VCaP (cell line): Measurements from ENCODE around the gene NNAT.
A peak's percentile ranks its signal among the peaks of the same experiment; 100 is the strongest.
"Not testable (repeated sequence)": the region's sequence is repeated elsewhere in the genome, so short reads cannot be mapped to it uniquely, and the experiment has no call there.

Experiments
- H3K27ac ChIP-seq: fragments of 450-650 bp; 2 replicates; pipeline ENCODE4 v1.5.1; 2017
- CTCF ChIP-seq: fragments of 450-650 bp; conservative IDR thresholded peaks from 2 replicates; pipeline ENCODE4 v1.5.1; 2017; ENCODE audit warnings: mild to moderate bottlenecking, moderate library complexity

The NNAT gene

GRCh38 chr20:37547912-37548311 is 26.9 kb downstream of the NNAT start:
- H3K27ac ChIP-seq = no peak overlapping the region
- no peak for TF ChIP-seq CTCF

- H3K27ac ChIP-seq = not testable (repeated sequence)
Observed at GRCh38 chr20:37550101-37550920, 29.3 kb downstream of the NNAT start.

DNA sequence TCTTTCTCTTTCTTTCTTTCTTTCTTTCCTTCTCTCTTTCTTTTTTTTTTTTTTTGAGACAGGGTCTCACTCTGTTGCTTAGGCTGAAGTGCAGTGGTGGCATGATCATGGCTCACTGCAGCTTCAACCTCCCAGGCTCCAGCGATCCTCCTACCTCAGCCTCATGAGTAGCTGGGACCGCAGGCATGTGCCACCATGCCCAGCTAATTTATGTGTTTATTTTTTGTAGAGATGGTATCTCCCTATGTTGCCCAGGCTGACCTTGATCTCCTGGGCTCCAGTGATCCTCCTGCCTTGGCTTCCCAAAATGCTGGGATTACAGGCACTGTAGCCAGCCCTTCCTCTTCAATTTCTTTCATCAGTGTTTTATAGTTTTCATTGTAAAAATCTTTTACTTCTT is 30.6 kb downstream of the NNAT start:
- H3K27ac ChIP-seq = peak overlapping the region; percentile 7; the same call in 1 of the 2 replicates

DNA sequence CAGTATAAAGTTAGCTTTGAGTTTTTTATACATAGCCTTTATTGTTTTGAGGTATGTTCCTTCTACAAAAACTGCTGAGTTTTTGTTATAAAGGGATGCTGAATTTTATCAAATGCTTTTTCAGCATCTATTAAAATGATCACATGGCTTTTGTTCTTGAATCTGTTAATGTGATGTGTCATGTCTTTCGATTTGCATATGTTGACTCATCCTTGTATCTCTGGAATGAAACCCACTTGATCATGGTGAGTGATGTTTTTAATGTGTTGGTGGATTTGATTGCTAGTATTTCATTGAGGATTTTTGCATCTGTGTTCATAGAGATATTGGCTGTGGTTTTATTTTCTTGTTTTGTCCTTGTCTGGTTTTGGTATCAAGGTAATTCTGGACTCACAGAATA is 31.4 kb downstream of the NNAT start:
- no peak for TF ChIP-seq CTCF
- H3K27ac ChIP-seq = no peak overlapping the region; the same call in 1 of the 2 replicates

DNA sequence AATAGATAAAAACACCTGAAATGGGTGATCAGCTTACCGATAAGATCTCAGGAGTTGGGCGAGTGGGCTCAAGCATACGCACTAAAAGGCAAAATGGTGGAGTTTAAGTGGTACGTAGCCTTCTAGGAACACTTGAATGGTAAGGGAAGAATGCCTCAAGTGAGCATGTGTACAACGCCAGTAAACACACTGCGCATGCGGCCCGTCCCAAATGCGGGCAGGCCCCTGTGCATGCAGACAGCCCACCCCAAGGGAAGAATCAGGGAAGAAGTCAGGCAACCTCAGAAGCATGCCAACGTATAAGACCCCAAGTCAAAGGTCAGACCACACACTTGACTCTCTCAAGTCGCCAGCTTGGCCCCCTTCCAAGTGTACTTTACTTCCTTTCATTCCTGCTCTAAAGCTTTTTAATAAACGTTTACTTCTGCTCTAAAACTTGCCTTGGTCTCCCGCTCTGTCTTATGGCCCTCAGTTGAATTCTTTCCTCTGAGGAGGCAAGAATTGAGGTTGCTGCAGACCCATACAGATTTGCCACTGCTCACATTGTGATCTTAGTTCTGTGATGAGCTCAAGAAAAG is 33.8 kb downstream of the NNAT start:
- not testable (repeated sequence) for H3K27ac ChIP-seq

DNA sequence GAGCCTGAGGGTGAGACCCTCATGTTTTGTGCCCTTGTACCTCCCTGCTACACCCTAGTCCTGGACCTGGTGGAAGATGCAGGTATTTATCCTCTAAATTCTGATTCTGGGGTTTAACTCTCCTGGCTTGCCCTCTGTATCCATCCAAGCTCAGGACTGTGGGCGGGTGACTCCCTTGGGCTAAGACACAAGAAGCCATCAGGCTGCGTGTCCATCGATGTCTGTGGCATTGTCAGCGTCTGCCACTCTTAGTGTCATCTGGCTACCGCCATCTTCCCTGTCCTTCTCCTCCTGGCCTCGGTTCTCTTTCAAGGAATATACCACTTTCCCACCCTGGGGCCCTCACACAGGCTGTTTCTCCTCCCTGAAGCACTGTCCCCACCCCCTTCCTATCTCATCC is 35.5 kb downstream of the NNAT start:
- H3K27ac ChIP-seq = no peak overlapping the region
- TF ChIP-seq CTCF = no peak

GRCh38 chr20:37558306-37558705 is 37.3 kb downstream of the NNAT start:
- no peak overlapping the region for H3K27ac ChIP-seq
- TF ChIP-seq CTCF = no peak

DNA sequence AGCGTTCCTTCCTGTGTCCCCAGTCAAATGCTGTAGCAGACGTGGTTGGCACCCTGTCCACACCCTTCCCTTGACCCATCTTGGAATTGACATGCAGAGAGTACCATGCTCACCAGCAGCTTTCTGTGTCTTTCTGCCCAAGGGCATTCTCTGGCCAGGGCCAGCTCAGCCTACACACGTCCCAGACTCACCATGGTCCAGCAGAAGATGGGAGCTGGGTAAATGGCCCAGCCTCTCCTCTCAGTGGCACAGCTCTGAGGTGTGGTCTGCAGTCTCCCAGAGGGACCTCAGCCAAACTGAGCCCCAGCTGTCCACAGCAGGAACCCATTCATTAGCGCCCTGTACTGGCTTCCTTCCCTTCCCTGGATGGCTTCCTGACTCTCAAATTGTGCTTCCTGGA is 37.7 kb downstream of the NNAT start:
- no peak for TF ChIP-seq CTCF
- no peak overlapping the region for H3K27ac ChIP-seq

GRCh38 chr20:37559312-37560027 is 38.4 kb downstream of the NNAT start:
- no peak for TF ChIP-seq CTCF
- no peak overlapping the region for H3K27ac ChIP-seq
